ENCODE data around the gene OSTM1.

OSTM1 gene, protein sequence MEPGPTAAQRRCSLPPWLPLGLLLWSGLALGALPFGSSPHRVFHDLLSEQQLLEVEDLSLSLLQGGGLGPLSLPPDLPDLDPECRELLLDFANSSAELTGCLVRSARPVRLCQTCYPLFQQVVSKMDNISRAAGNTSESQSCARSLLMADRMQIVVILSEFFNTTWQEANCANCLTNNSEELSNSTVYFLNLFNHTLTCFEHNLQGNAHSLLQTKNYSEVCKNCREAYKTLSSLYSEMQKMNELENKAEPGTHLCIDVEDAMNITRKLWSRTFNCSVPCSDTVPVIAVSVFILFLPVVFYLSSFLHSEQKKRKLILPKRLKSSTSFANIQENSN

DNA sequence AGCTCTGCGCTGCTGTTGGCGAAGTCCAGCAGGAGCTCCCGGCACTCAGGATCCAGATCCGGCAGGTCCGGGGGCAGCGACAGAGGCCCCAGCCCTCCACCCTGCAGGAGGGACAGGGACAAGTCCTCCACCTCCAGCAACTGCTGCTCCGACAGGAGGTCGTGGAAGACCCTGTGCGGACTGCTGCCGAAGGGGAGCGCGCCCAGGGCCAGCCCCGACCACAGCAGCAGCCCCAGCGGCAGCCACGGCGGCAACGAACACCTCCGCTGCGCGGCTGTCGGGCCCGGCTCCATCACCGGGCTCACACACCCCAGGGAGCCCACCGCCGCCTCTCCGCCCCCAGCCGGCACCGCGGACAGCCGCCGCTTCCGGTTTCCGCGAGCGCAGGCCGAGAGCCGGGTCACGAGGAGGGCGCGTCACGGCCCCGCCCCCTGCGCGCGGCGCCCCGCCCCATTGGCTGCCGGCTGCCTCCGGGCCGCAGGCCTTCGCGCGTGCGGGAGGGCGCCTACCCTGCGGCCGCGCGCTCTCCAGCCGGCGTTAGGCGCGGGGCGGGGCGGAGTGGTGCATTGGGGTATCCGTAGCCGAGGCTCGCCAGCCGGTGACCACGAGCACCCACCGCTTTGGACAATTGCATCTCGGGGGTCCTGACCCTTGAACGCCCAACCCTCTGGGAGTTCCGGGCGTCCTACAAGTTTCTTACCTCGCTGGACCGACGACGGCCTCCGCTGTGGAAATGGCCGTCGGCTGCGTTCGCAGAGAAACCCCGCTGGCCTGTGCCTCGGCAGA, at the start of gene OSTM1:
TSS of gene OSTM1 (minus strand) at position 383 of the 786 bp plus-strand sequence. CDS start at position 293, 90 bp downstream.
- peak; percentile 95 for DNase-seq

DNA sequence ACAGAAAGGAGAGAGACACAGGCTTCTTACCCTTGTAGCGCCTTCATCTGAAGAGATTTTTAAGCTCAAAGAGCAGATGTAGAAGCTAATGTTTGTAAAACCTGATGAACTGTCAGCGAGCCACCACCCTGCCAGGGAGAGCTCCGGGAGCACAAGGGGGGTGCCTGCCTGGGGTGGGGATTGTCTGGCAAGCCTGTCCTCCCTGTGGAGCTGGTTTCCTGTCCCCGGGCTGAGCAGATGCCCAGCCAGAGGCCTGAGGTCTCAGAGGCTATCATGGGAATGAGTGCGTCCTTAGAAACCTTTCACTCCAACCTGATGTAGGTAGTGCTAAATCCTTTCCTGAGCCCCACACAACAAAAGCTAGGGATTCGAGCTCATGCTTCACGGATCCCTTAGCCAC, 49.4 kb upstream of the OSTM1 start:
- no peak for DNase-seq

GRCh38 chr6:108123481-108123929, 49.0 kb upstream of the OSTM1 start:
- no peak for DNase-seq

DNA sequence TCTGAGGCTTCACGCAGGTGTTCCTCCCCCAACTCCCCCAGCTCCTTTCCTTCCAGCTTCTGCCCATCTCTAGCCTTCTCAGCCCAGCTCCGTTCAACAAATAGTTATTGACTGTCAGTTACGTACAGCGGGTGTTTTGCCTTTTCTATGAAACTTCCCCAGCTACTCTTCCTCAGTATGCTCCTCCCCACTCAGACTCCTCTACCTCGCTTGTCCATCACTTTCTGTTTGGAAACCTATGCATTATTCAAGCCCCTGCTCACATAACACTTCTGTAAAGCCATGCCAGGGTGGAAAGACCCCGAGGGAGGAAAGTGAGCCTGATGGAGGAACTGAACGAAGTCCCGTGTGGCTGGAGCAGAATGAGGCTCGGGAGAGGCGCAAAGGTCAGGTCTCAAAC, 47.1 kb upstream of the OSTM1 start:
- no peak for DNase-seq

DNA sequence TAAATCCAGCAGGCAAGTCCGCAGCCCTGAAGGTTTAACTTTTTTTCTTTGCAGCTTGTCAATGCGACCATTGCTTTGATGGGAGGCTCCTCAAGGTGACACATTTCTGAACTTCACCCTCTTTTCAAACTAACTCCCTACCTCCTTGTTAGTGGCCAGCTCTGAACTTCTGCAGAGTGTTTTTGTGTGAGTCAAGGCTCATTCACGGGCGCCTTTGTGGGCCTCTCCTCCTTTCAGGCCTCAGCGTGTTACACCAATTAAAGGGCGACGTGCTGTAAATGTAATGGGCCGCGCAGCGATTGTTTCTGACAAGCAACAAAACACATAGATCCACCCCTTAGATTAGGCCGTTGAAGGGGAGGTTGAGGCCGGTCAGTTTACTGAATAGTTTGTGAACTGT, 45.8 kb upstream of the OSTM1 start:
- peak; percentile 11 for DNase-seq

- DNase-seq, result no peak
These were observed 45.2 kb upstream of the OSTM1 start for GRCh38 chr6:108119769-108120141.

DNA sequence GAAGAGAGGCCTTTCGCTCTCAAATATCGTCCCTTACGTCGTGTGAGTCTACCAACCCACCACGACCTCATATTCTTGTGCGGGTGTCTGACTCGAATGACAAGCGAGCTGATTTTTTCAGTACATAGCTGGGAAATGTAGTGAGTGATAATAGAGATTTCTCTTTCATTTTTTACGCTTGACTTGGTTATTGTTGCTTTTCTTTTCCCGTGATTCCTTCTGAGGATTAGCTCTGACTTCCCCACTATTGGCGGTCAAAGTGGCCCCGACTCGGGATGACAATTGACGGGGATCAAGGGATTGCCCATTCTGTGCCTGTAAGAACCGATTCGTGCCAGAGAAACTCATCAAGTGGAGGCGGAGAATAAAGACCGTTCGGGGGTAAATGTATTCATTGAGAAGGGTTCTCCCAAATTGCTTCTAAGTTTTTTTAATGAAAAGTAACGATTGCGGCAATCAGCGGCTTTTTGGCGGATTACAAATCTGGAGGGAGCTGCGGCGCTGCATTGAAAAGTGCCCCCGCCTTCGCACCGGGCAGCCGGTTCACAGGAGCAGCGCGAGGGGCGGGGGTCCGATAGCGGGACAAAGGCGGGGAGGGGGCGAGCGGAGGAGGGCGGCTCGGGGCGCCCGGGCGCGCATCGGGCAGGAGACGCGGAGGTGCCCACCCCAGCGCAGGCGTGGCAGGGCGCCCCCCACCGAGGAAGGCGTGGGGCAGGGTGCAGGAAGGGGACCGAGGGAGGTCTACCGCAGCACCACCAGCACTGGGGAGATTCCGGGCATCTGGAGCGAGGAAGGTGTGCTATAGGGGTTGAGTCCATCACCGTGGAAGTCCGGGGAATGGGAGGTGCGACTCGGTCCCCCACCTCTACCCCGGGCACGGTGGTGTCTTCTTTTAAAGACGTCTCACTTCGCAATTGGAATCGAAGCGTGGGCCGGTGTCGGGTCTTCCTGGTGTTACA, 44.5 kb upstream of the OSTM1 start:
- peak; percentile 19 for DNase-seq

DNA sequence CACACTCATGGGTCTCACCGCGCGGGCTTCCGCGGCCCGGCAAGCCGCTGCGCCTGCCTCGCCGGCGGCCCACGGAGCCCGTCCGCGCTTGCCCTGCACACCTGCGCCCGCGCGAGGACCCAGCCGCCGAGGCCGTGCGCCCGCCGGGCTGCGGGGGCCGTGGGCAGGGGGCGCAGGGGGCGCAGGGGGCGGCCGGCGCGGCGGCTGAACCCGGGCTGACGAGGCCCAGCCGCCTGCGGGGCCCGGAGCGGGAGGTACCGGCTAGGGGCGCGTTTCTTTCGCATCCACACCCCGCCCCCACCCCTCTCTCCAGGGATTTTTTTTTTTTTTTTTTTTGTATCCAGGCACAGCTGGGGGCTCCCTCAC, 43.8 kb upstream of the OSTM1 start:
- no peak for DNase-seq

- DNase-seq, result peak; percentile 38
These were observed 43.2 kb upstream of the OSTM1 start for GRCh38 chr6:108117427-108118358.

- peak; percentile 11 for DNase-seq
These were observed 42.2 kb upstream of the OSTM1 start for GRCh38 chr6:108116546-108117426.

DNA sequence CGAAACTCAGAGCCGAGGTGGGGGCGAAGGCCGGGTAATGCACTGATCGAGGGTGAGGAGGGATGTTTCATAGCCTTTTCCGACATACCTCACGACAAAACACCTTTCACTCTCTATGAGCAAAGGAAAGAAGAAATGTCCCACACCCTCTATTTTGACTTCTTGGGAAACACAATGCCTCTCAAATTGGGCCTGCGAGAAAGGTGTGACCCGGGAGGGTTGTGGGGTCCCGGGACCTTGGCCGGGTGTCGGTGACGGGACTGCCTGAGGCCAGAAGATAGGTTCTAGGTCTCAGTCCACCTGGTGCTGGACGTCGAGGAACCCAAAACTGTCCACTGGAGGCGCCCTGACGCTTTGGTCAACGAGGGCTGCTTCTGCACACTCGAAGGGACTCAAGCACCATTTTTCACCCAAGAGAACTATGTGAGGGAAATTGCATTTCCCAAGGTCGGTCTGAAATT, 41.1 kb upstream of the OSTM1 start:
- peak; percentile 37 for DNase-seq

DNA sequence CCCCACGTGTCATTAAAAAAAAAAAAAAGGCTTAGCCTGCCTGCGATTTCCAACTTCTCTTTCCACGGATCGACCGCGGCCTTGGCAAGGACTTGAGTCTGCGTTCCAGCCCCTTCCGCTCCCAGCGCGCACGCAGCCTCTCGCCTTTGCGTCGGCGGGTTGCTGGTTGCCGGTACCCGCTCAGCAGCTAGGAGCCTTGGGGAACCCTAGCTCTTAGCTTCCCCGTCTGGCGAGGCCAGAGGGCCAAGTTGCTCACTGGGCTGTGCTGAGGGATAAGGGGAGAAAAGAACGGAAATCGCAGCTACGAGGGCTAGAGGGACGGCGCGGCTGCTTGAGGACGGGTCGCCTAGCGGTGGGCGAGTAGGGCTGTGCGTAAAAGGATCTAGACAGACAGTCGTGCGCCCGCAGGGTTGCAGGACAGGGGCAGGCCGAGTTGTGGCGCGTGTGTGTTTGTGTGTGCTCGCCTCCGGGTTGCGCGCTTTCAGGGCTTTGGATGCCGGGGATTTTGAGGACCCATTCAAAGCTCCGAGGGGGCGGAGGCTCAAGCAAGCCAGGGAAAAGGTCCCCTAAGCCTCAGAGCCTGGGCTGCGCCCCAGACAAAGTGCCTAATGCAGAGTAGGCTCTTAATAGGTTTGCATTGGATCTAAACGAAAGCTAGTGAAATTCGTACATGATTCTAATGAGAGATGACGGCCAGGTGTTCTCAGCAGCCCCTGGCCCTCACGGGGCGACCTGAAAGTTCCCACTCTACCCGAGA, 40.5 kb upstream of the OSTM1 start:
- DNase-seq, result peak; percentile 66

- peak; percentile 20 for DNase-seq
These were observed 39.3 kb upstream of the OSTM1 start for GRCh38 chr6:108113557-108114519.

DNA sequence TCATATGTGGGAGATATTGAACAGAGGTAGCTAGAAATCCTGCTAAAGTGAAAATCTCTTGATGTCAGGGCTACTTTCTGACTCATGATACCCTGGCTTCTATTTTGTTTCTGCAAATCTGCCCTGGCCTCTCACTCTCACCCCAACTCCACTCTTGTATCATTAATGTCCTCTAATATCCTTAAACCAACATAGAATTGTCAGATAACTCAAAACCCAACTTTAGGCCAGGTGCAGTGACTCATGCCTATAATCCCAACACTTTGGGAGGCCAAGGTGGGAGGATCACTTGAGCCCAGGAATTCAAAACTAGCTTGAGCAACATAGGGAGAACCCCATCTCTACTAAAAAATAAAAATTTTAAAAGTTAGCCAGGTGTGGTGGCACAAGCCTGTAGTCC, 33.8 kb upstream of the OSTM1 start:
- DNase-seq, result no peak

GRCh38 chr6:108107102-108107501, 32.6 kb upstream of the OSTM1 start:
- no peak for DNase-seq

GRCh38 chr6:108106694-108107093, 32.2 kb upstream of the OSTM1 start:
- no peak for DNase-seq

DNA sequence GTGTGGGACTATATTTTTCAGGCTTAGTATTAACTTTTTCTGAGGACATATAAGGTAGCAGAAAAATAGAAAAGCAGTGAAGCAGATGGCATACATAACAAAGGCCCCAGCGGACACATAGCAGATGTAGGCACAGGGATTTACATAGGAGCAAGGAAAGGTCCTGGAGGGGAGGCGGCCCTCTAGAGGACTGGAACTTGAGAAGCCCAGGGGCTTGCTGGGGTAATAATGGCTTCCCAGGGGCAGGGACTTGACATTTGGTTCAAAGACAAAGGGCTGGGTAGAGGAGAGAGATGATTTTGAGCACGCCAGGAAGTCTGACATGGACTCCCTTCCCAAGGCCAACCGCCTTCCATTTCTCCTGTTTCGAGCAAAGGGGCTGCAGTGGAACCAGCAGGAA, 31.7 kb upstream of the OSTM1 start:
- no peak for DNase-seq

- DNase-seq, result no peak
These were observed 31.0 kb upstream of the OSTM1 start for GRCh38 chr6:108105571-108105970.

- no peak for DNase-seq
These were observed 28.4 kb upstream of the OSTM1 start for GRCh38 chr6:108102965-108103364.
